K562 (cell line): ENCODE measurements around the gene TFB2M. TPM values are rescaled to one million over a fixed set of nuclear protein-coding genes. Genes with fewer than 3 reads are reported as not detected.

ENCODE experiments used
- CEBPB ChIP-seq: fragments of 450-650 bp; IDR thresholded peaks from 2 replicates; pipeline ENCODE4 v1.6.1; 2016; ENCODE audit warnings: missing genetic modification characterization, missing compliant biosample characterization
- DNMT1 ChIP-seq: fragments of 450-650 bp; IDR thresholded peaks from 2 replicates; pipeline ENCODE4 v1.6.1; 2016; ENCODE audit warnings: antibody characterized with exemption, mild to moderate bottlenecking
- EGR1 ChIP-seq: fragments of 450-650 bp; conservative IDR thresholded peaks from 2 replicates; pipeline ENCODE4 v1.6.1; 2017; ENCODE audit warnings: mild to moderate bottlenecking
- JUNB ChIP-seq: fragments of 450-650 bp; formaldehyde crosslinking; conservative IDR thresholded peaks from 2 replicates; pipeline ENCODE4 v1.4.0; 2020; ENCODE audit warnings: mild to moderate bottlenecking
- KLF1 ChIP-seq: fragments of 450-650 bp; IDR thresholded peaks from 2 replicates; pipeline ENCODE4 v1.6.1; 2016; ENCODE audit warnings: missing genetic modification characterization, missing compliant biosample characterization
- MBD2 ChIP-seq: sonication (generic); IDR thresholded peaks from 2 replicates; pipeline ENCODE4 v1.6.1; 2016; ENCODE audit warnings: low read depth, borderline replicate concordance
- NCOA4 ChIP-seq: fragments of 450-650 bp; IDR thresholded peaks from 2 replicates; pipeline ENCODE4 v1.6.1; 2018; ENCODE audit warnings: mild to moderate bottlenecking; ENCODE audit not compliant: partially characterized antibody
- THRAP3 ChIP-seq: fragments of 450-650 bp; IDR thresholded peaks from 2 replicates; pipeline ENCODE4 v1.6.1; 2016; ENCODE audit warnings: mild to moderate bottlenecking, inconsistent platforms, borderline replicate concordance
- TSC22D4 ChIP-seq: fragments of 450-650 bp; IDR thresholded peaks from 2 replicates; pipeline ENCODE4 v1.6.1; 2016; ENCODE audit warnings: missing genetic modification characterization, missing biosample characterization, control low read depth
- ZBTB1 ChIP-seq: sonication (generic); formaldehyde crosslinking; IDR thresholded peaks from 2 replicates; pipeline ENCODE4 v1.8.1; 2023; ENCODE audit warnings: missing genetic modification reagents, low read depth, mild to moderate bottlenecking, borderline replicate concordance
- ZNF140 ChIP-seq: fragments of 250-450 bp; sonication (Bioruptor Pico); IDR thresholded peaks from 2 replicates; pipeline ENCODE4 v1.8.0; 2021; ENCODE audit warnings: moderate library complexity, mild to moderate bottlenecking, inconsistent platforms
- ZNF146 ChIP-seq: IDR thresholded peaks from one replicate; pipeline ENCODE4 v1.6.1; 2018; ENCODE audit warnings: missing compliant biosample characterization; ENCODE audit not compliant: unreplicated experiment
- ZNF232 ChIP-seq: sonication (generic); formaldehyde crosslinking; IDR thresholded peaks from 2 replicates; pipeline ENCODE4 v1.8.0; 2022; ENCODE audit warnings: mild to moderate bottlenecking, missing genetic modification reagents
- ZNF24 ChIP-seq: fragments of 450-650 bp; IDR thresholded peaks from 2 replicates; pipeline ENCODE4 v1.6.1; 2016
- ZNF695 ChIP-seq: fragments of 450-650 bp; formaldehyde crosslinking; IDR thresholded peaks from 2 replicates; pipeline ENCODE4 v1.4.0; 2020; ENCODE audit warnings: mild to moderate bottlenecking, moderate library complexity
- polyA plus RNA-seq, 8 experiments: library from polyadenylated mRNA; depleted of rRNA in 4 of 8; stranded (reverse) in 5 of 8; unstranded in 3 of 8; fragments of >200 nt; fragmentation: Nextera tagmentation in 2 of 8; fragmentation: Illumina TruSeq in 1 of 8; extraction: Ambion mirVana in 2 of 8; extraction: Trizol in 1 of 8; gene quantifications; 2 replicates each; pipeline versions ENCODE4 v1.2.1 to v1.2.3, GENCODE V29; 2011 to 2014; ENCODE audit warnings: inconsistent platforms in 1 of 8, missing spikeins in 1 of 8
- total RNA-seq, 7 experiments: library from RNA; depleted of rRNA in 6 of 7; stranded (reverse); fragments of >200 nt in 6 of 7; fragmentation: Illumina TruSeq in 2 of 7; extraction: Trizol in 2 of 7; gene quantifications; 2 replicates each; pipeline versions ENCODE4 v1.2.1 to v1.2.3, GENCODE V29; 2011 to 2021; ENCODE audit warnings: low replicate concordance in 1 of 7
- TF ChIP-seq, protein P1 (sequence below): IDR thresholded peaks from 2 replicates; pipeline ENCODE4 v1.6.1; 2011; ENCODE audit warnings: borderline replicate concordance, low read depth, mild to moderate bottlenecking, moderate library complexity, low read length; ENCODE audit not compliant: insufficient read depth, poor library complexity, severe bottlenecking
- TF ChIP-seq, protein P2 (sequence below): sonication (generic); formaldehyde crosslinking; IDR thresholded peaks from 2 replicates; pipeline ENCODE4 v1.8.0; 2022; ENCODE audit warnings: mild to moderate bottlenecking, missing genetic modification reagents
- TF ChIP-seq, protein P3 (sequence below): fragments of 450-650 bp; IDR thresholded peaks from 2 replicates; pipeline ENCODE4 v1.6.1; 2017; ENCODE audit warnings: mild to moderate bottlenecking, moderate library complexity
- TF ChIP-seq, protein P4 (sequence below): fragments of 450-650 bp; formaldehyde crosslinking; conservative IDR thresholded peaks from 2 replicates; pipeline ENCODE4 v1.4.0; 2022; ENCODE audit warnings: mild to moderate bottlenecking, missing genetic modification characterization
- TF ChIP-seq, protein P5 (sequence below): fragments of 450-650 bp; formaldehyde crosslinking; IDR thresholded peaks from 2 replicates; pipeline ENCODE4 v1.4.0; 2020; ENCODE audit warnings: mild to moderate bottlenecking, moderate library complexity

TFB2M gene
- total and polyA plus RNA-seq, 9 of the 15 experiments (the other 6 are each of a cell fraction or from before 2014, with no cell fraction given): 55.1 to 162 (median 70.6) TPM

DNA sequence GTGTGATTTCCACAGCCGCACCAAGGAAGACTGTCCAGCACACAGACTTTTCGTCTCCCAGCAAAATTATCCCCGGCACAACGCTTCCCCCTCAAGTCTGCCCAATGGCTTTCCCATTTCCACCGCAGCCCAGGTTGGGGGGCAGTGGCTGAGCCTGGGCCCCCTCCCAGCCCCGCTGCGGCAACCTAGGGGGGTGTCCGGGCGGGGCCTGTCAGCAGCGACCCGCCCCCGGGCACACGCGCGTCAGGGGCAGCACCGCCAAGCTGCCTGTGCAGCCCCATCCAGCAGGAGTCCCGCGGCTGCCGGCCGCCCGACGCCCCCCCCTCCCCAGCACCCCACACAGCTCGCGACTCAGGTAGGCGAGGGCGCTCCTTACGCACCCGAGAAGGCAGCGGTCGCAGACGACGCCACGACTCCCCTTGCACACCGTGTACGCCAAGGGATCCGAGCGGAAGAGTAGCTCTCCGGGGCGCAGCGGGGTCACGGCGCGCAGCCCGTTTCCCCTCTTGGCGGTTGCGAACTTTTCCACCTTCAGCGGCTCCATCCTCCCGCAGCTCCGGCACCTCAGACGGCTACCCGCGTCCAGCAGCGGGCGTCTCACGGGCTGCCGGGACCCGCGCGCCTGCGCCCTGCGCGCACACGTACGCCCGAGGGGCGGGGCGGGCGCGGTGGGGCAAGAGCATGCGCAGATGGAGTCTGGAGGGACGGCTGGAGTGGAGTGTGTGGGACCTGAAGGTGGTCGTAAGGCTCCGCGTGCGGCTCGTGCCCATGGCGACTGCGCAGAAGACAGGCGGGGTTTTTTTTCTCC, 59.2 kb downstream of the TFB2M start, which contains the start of gene SMYD3 (continued):
- TF ChIP-seq, protein P1, sequence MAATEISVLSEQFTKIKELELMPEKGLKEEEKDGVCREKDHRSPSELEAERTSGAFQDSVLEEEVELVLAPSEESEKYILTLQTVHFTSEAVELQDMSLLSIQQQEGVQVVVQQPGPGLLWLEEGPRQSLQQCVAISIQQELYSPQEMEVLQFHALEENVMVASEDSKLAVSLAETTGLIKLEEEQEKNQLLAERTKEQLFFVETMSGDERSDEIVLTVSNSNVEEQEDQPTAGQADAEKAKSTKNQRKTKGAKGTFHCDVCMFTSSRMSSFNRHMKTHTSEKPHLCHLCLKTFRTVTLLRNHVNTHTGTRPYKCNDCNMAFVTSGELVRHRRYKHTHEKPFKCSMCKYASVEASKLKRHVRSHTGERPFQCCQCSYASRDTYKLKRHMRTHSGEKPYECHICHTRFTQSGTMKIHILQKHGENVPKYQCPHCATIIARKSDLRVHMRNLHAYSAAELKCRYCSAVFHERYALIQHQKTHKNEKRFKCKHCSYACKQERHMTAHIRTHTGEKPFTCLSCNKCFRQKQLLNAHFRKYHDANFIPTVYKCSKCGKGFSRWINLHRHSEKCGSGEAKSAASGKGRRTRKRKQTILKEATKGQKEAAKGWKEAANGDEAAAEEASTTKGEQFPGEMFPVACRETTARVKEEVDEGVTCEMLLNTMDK: peak; percentile 80
- no peak for TF ChIP-seq NCOA4
- TF ChIP-seq ZNF146 (CRISPR knock-in tag): no peak
- no peak for TF ChIP-seq ZNF695 (CRISPR knock-in tag)
- no peak for TF ChIP-seq ZNF140 (CRISPR knock-in tag)
- TF ChIP-seq KLF1 (tag): no peak
- TF ChIP-seq, protein P2, sequence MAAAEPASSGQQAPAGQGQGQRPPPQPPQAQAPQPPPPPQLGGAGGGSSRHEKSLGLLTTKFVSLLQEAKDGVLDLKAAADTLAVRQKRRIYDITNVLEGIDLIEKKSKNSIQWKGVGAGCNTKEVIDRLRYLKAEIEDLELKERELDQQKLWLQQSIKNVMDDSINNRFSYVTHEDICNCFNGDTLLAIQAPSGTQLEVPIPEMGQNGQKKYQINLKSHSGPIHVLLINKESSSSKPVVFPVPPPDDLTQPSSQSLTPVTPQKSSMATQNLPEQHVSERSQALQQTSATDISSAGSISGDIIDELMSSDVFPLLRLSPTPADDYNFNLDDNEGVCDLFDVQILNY (CRISPR knock-in tag): no peak
- TF ChIP-seq, protein P3, sequence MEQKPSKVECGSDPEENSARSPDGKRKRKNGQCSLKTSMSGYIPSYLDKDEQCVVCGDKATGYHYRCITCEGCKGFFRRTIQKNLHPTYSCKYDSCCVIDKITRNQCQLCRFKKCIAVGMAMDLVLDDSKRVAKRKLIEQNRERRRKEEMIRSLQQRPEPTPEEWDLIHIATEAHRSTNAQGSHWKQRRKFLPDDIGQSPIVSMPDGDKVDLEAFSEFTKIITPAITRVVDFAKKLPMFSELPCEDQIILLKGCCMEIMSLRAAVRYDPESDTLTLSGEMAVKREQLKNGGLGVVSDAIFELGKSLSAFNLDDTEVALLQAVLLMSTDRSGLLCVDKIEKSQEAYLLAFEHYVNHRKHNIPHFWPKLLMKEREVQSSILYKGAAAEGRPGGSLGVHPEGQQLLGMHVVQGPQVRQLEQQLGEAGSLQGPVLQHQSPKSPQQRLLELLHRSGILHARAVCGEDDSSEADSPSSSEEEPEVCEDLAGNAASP: no peak
- no peak; the same call in 1 of the 2 replicates for TF ChIP-seq ZBTB1
- peak; percentile 39; the same call in 1 of the 2 replicates for TF ChIP-seq EGR1
- TF ChIP-seq CEBPB (tag): no peak
- TF ChIP-seq ZNF24: peak; percentile 34; the same call in 1 of the 2 replicates
- no peak for TF ChIP-seq THRAP3
- TF ChIP-seq TSC22D4 (tag): no peak
- TF ChIP-seq MBD2: no peak
- TF ChIP-seq, protein P4, sequence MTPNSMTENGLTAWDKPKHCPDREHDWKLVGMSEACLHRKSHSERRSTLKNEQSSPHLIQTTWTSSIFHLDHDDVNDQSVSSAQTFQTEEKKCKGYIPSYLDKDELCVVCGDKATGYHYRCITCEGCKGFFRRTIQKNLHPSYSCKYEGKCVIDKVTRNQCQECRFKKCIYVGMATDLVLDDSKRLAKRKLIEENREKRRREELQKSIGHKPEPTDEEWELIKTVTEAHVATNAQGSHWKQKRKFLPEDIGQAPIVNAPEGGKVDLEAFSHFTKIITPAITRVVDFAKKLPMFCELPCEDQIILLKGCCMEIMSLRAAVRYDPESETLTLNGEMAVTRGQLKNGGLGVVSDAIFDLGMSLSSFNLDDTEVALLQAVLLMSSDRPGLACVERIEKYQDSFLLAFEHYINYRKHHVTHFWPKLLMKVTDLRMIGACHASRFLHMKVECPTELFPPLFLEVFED (CRISPR knock-in tag): no peak
- no peak for TF ChIP-seq JUNB (CRISPR knock-in tag)
- TF ChIP-seq DNMT1: no peak
- TF ChIP-seq ZNF232 (CRISPR knock-in tag): no peak
- TF ChIP-seq, protein P5, sequence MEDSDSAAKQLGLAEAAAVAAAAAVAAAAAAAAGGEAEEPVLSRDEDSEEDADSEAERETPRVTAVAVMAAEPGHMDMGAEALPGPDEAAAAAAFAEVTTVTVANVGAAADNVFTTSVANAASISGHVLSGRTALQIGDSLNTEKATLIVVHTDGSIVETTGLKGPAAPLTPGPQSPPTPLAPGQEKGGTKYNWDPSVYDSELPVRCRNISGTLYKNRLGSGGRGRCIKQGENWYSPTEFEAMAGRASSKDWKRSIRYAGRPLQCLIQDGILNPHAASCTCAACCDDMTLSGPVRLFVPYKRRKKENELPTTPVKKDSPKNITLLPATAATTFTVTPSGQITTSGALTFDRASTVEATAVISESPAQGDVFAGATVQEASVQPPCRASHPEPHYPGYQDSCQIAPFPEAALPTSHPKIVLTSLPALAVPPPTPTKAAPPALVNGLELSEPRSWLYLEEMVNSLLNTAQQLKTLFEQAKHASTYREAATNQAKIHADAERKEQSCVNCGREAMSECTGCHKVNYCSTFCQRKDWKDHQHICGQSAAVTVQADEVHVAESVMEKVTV: no peak
